Sciatic nerve (tissue), 2 donors: ENCODE results near the gene SPSB1. TPM values are rescaled to one million over a fixed set of nuclear protein-coding genes. Genes with fewer than 3 reads are reported as not detected.

Experiments
- ATAC-seq: fragments of 200-7000 bp; cut with Tn5 transposase; one replicate; pipeline ENCODE4 v1.9.1; 2020; ENCODE audit warnings: mild to moderate bottlenecking, moderate library complexity
- DNase-seq: peaks from one replicate; pipeline ENCODE4 v3.0.0-alpha.2; 2020; ENCODE audit warnings: low spot score
- intact Hi-C: fragments of 100-400 bp; cut with DNase I; formaldehyde crosslinking; loops from one replicate; pipeline ENCODE4 v1.14.2; 2022
- total RNA-seq: library from RNA; stranded (reverse); fragmentation: NEBNext Ultra II Directional; extraction: Animal tissue kit (Norgen Biotek cat#: 25700); gene quantifications from one replicate; pipeline ENCODE4 v1.2.1, GENCODE V29; 2021
- donor health status: DM: no; HTN: no; CAD: no.
- donor health status: DM: no; HTN: no; CAD: no.

SPSB1 gene
- total RNA-seq, 1 donor from 2014 or later = 20.1 TPM

- ATAC-seq = no peak
- no peak for DNase-seq
- intact Hi-C loops = no loop called here
Measured at GRCh38 chr1:9324246-9325096, 31.8 kb downstream of the SPSB1 start.

- intact Hi-C loops = no loop called here
- DNase-seq (no peak), ATAC-seq (no peak)
Measured at GRCh38 chr1:9326596-9326995, 33.9 kb downstream of the SPSB1 start.

GRCh38 chr1:9328201-9328600 is 35.5 kb downstream of the SPSB1 start:
- ATAC-seq = no peak
- intact Hi-C loops = no loop called here
- DNase-seq = no peak

- ATAC-seq (no peak), DNase-seq (no peak)
- intact Hi-C loops = no loop called here
Measured at GRCh38 chr1:9328715-9329114, 36.0 kb downstream of the SPSB1 start.

GRCh38 chr1:9331016-9331415 is 38.3 kb downstream of the SPSB1 start:
- intact Hi-C loops = no loop called here
- no peak for DNase-seq
- no peak for ATAC-seq

GRCh38 chr1:9331558-9332346 is 39.1 kb downstream of the SPSB1 start:
- no peak for DNase-seq
- ATAC-seq = no peak
- intact Hi-C loops = no loop called here

- intact Hi-C loops = no loop called here
- ATAC-seq (no peak), DNase-seq (no peak)
Measured at GRCh38 chr1:9332513-9333143, 39.9 kb downstream of the SPSB1 start.

GRCh38 chr1:9338397-9339246 is 45.9 kb downstream of the SPSB1 start:
- no peak for DNase-seq
- peak; percentile 82 for ATAC-seq
- intact Hi-C loops = no loop called here

- ATAC-seq (peak; percentile 55), DNase-seq (no peak)
Measured at GRCh38 chr1:9340172-9340854, 47.6 kb downstream of the SPSB1 start.

GRCh38 chr1:9340864-9341263 is 48.2 kb downstream of the SPSB1 start:
- intact Hi-C loops = no loop called here
- DNase-seq (no peak), ATAC-seq (peak; percentile 7)

More at GRCh38 chr1:9340172-9340854, 47.6 kb downstream of the SPSB1 start:
- intact Hi-C loops = no loop called here

- DNase-seq (no peak), ATAC-seq (peak; percentile 18)
- intact Hi-C loops = no loop called here
Measured at GRCh38 chr1:9341301-9341845, 48.7 kb downstream of the SPSB1 start.

GRCh38 chr1:9343269-9343668 is 50.6 kb downstream of the SPSB1 start:
- no peak for ATAC-seq
- intact Hi-C loops = no loop called here
- no peak for DNase-seq

- intact Hi-C loops = no loop called here
- ATAC-seq (peak; percentile 2), DNase-seq (no peak)
Measured at GRCh38 chr1:9344426-9345200, 51.9 kb downstream of the SPSB1 start.

GRCh38 chr1:9345471-9345870 is 52.8 kb downstream of the SPSB1 start:
- no peak for DNase-seq
- intact Hi-C loops = no loop called here
- no peak for ATAC-seq

GRCh38 chr1:9345922-9346321 is 53.2 kb downstream of the SPSB1 start:
- no peak for ATAC-seq
- intact Hi-C loops = no loop called here

GRCh38 chr1:9346566-9346965 is 53.9 kb downstream of the SPSB1 start:
- DNase-seq (no peak), ATAC-seq (no peak)
- intact Hi-C loops = no loop called here

More at GRCh38 chr1:9345922-9346321, 53.2 kb downstream of the SPSB1 start:
- no peak for DNase-seq

- intact Hi-C loops = no loop called here
- no peak for DNase-seq
- no peak for ATAC-seq
Measured at GRCh38 chr1:9347095-9347850, 54.6 kb downstream of the SPSB1 start.
